HepG2 (cell line): Measurements from ENCODE around the gene ACTN4. TPM values are rescaled to one million over a fixed set of nuclear protein-coding genes. Genes with fewer than 3 reads are reported as not detected.
"Not testable (repeated sequence)": the region's sequence is repeated elsewhere in the genome, so short reads cannot be mapped to it uniquely, and the experiment has no call there.

Source experiments
- ATAC-seq: fragments of 200-7000 bp; cut with Tn5 transposase; 3 replicates; pipeline ENCODE4 v1.9.1; 2020; ENCODE audit warnings: mild to moderate bottlenecking, moderate library complexity
- BruUV-seq: library from RNA; stranded (reverse); fragments of 400-500 nt; replicated peaks from 2 replicates; lab custom pipeline; 2021; lab: Mats Ljungman, UMichigan
- CTCF ChIA-PET: fragments of 300-600 bp; formaldehyde crosslinking; extraction: SDS; loops from one replicate; lab custom pipeline; 2021; ENCODE audit warnings: low total read pairs, inconsistent platforms, low intra/inter-chr PET ratio; lab: Yijun Ruan, JAX
- POLR2A ChIA-PET: fragments of 350-600 bp; sonication (Branson Sonifier 250); formaldehyde crosslinking; loops from one replicate; lab custom pipeline; 2020; ENCODE audit warnings: antibody characterized with exemption, inconsistent platforms; lab: Yijun Ruan, JAX
- DNase-seq: peaks from one replicate; pipeline ENCODE4 v3.0.0-alpha.2; 2015; ENCODE audit warnings: low spot score
- FAIRE-seq: peaks from 3 replicates; lab custom pipeline; 2011; peaks lifted over from hg19 to GRCh38; lab: Jason Lieb, UNC
- H2AFZ ChIP-seq: one replicate; pipeline ENCODE4 v1.6.1; 2011; ENCODE audit warnings: low read length, inconsistent platforms
- H3K27ac ChIP-seq: fragments of 300-600 bp; 3 replicates; pipeline ENCODE4 v1.8.0; 2011; ENCODE audit warnings: mixed run types, mild to moderate bottlenecking, mixed read lengths, low read length, inconsistent platforms; ENCODE audit not compliant: insufficient read depth; ENCODE audit errors: extremely low read length
- H3K27me3 ChIP-seq, 2 experiments: fragments of 200-600 bp in 1 of 2; 2 replicates in 1 of 2; 3 replicates in 1 of 2; pipeline versions ENCODE4 v1.6.0 to v1.8.0; 2011; ENCODE audit warnings: low read length in 2 of 2, mild to moderate bottlenecking in 2 of 2, moderate library complexity in 2 of 2, inconsistent platforms in 1 of 2; ENCODE audit not compliant: insufficient read depth in 2 of 2, control insufficient read depth in 1 of 2
- H3K36me3 ChIP-seq, 2 experiments: fragments of 200-600 bp in 1 of 2; replicated peaks in 1 of 2; 2 replicates in 1 of 2; 3 replicates in 1 of 2; pipeline versions ENCODE4 v1.5.1 to v1.8.0; 2011; ENCODE audit warnings: low read length in 2 of 2, inconsistent platforms in 1 of 2; ENCODE audit not compliant: insufficient read depth in 2 of 2, control insufficient read depth in 1 of 2
- H3K4me1 ChIP-seq: 2 replicates; pipeline ENCODE4 v1.5.1; 2012; ENCODE audit warnings: low read length, inconsistent platforms; ENCODE audit not compliant: insufficient read depth
- H3K4me2 ChIP-seq: 2 replicates; pipeline ENCODE4 v1.6.0; 2011; ENCODE audit warnings: low read depth, low read length, inconsistent platforms
- H3K4me3 ChIP-seq, 3 experiments: fragments of 200-600 bp in 1 of 3; sonication (generic), shearing (Covaris generic) in 1 of 3; replicated peaks in 1 of 3; 2 replicates each; pipeline ENCODE4 v1.5.1; 2011 to 2016; ENCODE audit warnings: low read length in 3 of 3, inconsistent platforms in 2 of 3, low read depth in 2 of 3, mild to moderate bottlenecking in 2 of 3, control low read depth in 1 of 3, mixed read lengths in 1 of 3; ENCODE audit not compliant: insufficient read depth in 1 of 3
- H3K79me2 ChIP-seq: one replicate; pipeline ENCODE4 v1.6.1; 2011; ENCODE audit warnings: low read length, inconsistent platforms; ENCODE audit not compliant: insufficient read depth
- H3K9ac ChIP-seq: 2 replicates; pipeline ENCODE4 v1.6.0; 2011; ENCODE audit warnings: mild to moderate bottlenecking, low read depth, low read length, inconsistent platforms; ENCODE audit not compliant: insufficient read depth
- H3K9me3 ChIP-seq: 2 replicates; pipeline ENCODE4 v1.5.1; 2012; ENCODE audit warnings: mild to moderate bottlenecking, low read length
- H4K20me1 ChIP-seq: 2 replicates; pipeline ENCODE4 v1.6.0; 2011; ENCODE audit warnings: inconsistent platforms, mild to moderate bottlenecking, low read length, moderate library complexity; ENCODE audit not compliant: insufficient read depth
- GABPB1 ChIP-seq: IDR thresholded peaks from 2 replicates; pipeline ENCODE4 v1.6.1; 2016; ENCODE audit warnings: mild to moderate bottlenecking, missing genetic modification reagents, moderate library complexity, missing compliant biosample characterization
- HDAC2 ChIP-seq: sonication (generic); formaldehyde crosslinking; IDR thresholded peaks from 2 replicates; pipeline ENCODE4 v1.4.0; 2020; ENCODE audit warnings: missing genetic modification reagents
- JDP2 ChIP-seq: sonication (generic); formaldehyde crosslinking; IDR thresholded peaks from 2 replicates; pipeline ENCODE4 v1.8.1; 2022; ENCODE audit warnings: missing genetic modification reagents, borderline replicate concordance
- JUNB ChIP-seq: sonication (generic); formaldehyde crosslinking; IDR thresholded peaks from 2 replicates; pipeline ENCODE4 v1.8.0; 2022; ENCODE audit warnings: missing genetic modification reagents, mild to moderate bottlenecking, borderline replicate concordance
- KDM4B ChIP-seq: sonication (generic); formaldehyde crosslinking; IDR thresholded peaks from 2 replicates; pipeline ENCODE4 v1.4.0; 2020; ENCODE audit warnings: missing genetic modification reagents
- MAFG ChIP-seq: sonication (generic); formaldehyde crosslinking; IDR thresholded peaks from 2 replicates; pipeline ENCODE4 v1.5.1; 2020; ENCODE audit warnings: mild to moderate bottlenecking, missing genetic modification reagents
- SMYD3 ChIP-seq: sonication (generic); formaldehyde crosslinking; IDR thresholded peaks from 2 replicates; pipeline ENCODE4 v1.8.1; 2023; ENCODE audit warnings: mild to moderate bottlenecking, missing genetic modification reagents
- TARDBP ChIP-seq: sonication (generic); formaldehyde crosslinking; IDR thresholded peaks from 2 replicates; pipeline ENCODE4 v1.8.0; 2022; ENCODE audit warnings: mild to moderate bottlenecking, missing genetic modification reagents
- USF2 ChIP-seq, 2 experiments: sonication (generic) in 1 of 2; formaldehyde crosslinking in 1 of 2; IDR thresholded peaks; 2 replicates each; pipeline versions ENCODE4 v1.5.1 to v1.6.1; 2011 to 2020; ENCODE audit warnings: borderline replicate concordance in 1 of 2, low read depth in 1 of 2, low read length in 1 of 2, mild to moderate bottlenecking in 1 of 2, missing genetic modification reagents in 1 of 2, moderate library complexity in 1 of 2
- ZNF143 ChIP-seq: sonication (generic); formaldehyde crosslinking; IDR thresholded peaks from 2 replicates; pipeline ENCODE4 v1.4.0; 2020; ENCODE audit warnings: missing genetic modification reagents
- WGBS: methylation state at CpG from one replicate; pipeline ENCODE4 v1.1.6; 2017; ENCODE audit warnings: low lambda C conversion rate; 5-methylcytosine and 5-hydroxymethylcytosine counted together
- in situ Hi-C: cut with HindIII; loops from 2 replicates; pipeline ENCODE4 v1.10.0; 2017; ENCODE audit warnings: low pct_unique_long_range_greater_than_20kb; ENCODE audit not compliant: extremely low pct_ligation_motif_present
- intact Hi-C: fragments of 100-400 bp; cut with micrococcal nuclease; formaldehyde crosslinking; loops from one replicate; pipeline ENCODE4 v1.10.0; 2022; ENCODE audit not compliant: unreplicated experiment
- polyA plus RNA-seq, 8 experiments: library from polyadenylated mRNA; depleted of rRNA in 3 of 8; stranded (reverse) in 7 of 8; unstranded in 1 of 8; fragments of >200 nt; fragmentation: Illumina TruSeq in 4 of 8; extraction: Trizol in 4 of 8; gene quantifications; 2 replicates each; pipeline versions ENCODE4 v1.2.1 to v1.2.3, GENCODE V29; 2011 to 2016; ENCODE audit warnings: low read depth in 4 of 8, missing spikeins in 1 of 8, mixed read lengths in 1 of 8; ENCODE audit not compliant: insufficient read depth in 1 of 8
- total RNA-seq, 5 experiments: library from RNA; depleted of rRNA; stranded (reverse); fragments of >200 nt; fragmentation: Illumina TruSeq; extraction: Trizol; gene quantifications; 2 replicates each; pipeline ENCODE4 v1.2.3, GENCODE V29; 2016; ENCODE audit warnings: low read depth in 1 of 5

The ACTN4 gene
- total and polyA plus RNA-seq, 2 of the 13 experiments (the other 11 are each of a cell fraction or from before 2014, with no cell fraction given): 171 to 192 TPM

- TF ChIP-seq SMYD3 (CRISPR knock-in tag): no peak
- TF ChIP-seq ZNF143: no peak
- no peak for TF ChIP-seq TARDBP
- no peak for TF ChIP-seq HDAC2 (CRISPR knock-in tag)
- TF ChIP-seq KDM4B: no peak
- TF ChIP-seq, all 625 proteins: peak for 0
Measured at GRCh38 chr19:38626401-38626800, 21.0 kb upstream of the ACTN4 start (continued).

GRCh38 chr19:38629568-38629967 is 17.9 kb upstream of the ACTN4 start:
- WGBS: 97% methylated on average over 6 of the region's 6 CpGs

GRCh38 chr19:38631301-38631700 is 16.1 kb upstream of the ACTN4 start:
- 96% methylated on average over 11 of the region's 11 CpGs for WGBS
- H3K9me3 ChIP-seq, H3K4me1 ChIP-seq, DNase-seq, POLR2A ChIA-PET, H3K27ac ChIP-seq, H3K27me3 ChIP-seq, H4K20me1 ChIP-seq, H3K9ac ChIP-seq, H2AFZ ChIP-seq, H3K4me2 ChIP-seq, ATAC-seq, BruUV-seq, CTCF ChIA-PET, H3K79me2 ChIP-seq, FAIRE-seq, H3K4me3 ChIP-seq: not testable (repeated sequence)
- in situ Hi-C loops (loop anchor here (10.0 kb wide), 1 partner anchor 86 kb away; no protein-coding TSS in a partner anchor), intact Hi-C loops (loop anchor here (5.0 kb wide), 1 partner anchor 229 kb away; the partner anchor contains the start of gene FAM98C)
- peaks cover 10 to 19% of the 10 kb centered on the region in 2 experiments; a peak in 4 of 5 replicates for H3K36me3 ChIP-seq

More at GRCh38 chr19:38629568-38629967, 17.9 kb upstream of the ACTN4 start:
- intact Hi-C loops: no loop called here
- Histone ChIP-seq H3K36me3 (peaks cover 14 to 31% of the 10 kb centered on the region in 2 experiments; a peak in 4 of 5 replicates), H3K27me3 (no peaks in the 10 kb centered on the region), H3K4me1 (no peaks in the 10 kb centered on the region), H2AFZ (no peak overlapping the region), H3K4me2 (no peak overlapping the region), H3K9me3 (no peaks in the 10 kb centered on the region), H3K27ac (no peak overlapping the region), H4K20me1 (no peaks in the 10 kb centered on the region), H3K4me3 (no peak overlapping the region), H3K9ac (no peak overlapping the region), H3K79me2 (no peaks in the 10 kb centered on the region)
- BruUV-seq: no TSS peak
- FAIRE-seq (no peak), ATAC-seq (no peak), DNase-seq (no peak)
- no peak for TF ChIP-seq MAFG (CRISPR knock-in tag)
- no peak for TF ChIP-seq USF2 (IDR thresholded peaks at IDR 0.05; ENCODE audit: low read depth, low read length)
- no peak for TF ChIP-seq USF2 (CRISPR knock-in tag; IDR thresholded peaks at IDR 0.05; ENCODE audit: borderline replicate concordance)
- TF ChIP-seq GABPB1 (CRISPR knock-in tag): no peak
- TF ChIP-seq JDP2 (CRISPR knock-in tag): no peak
- no peak for TF ChIP-seq JUNB (CRISPR knock-in tag)
- ChIA-PET CTCF (no interaction called here), POLR2A (interaction anchor here (3.2 kb wide), 1 partner anchor 11 kb away, joined by 11 read pairs; the partner anchor contains the start of gene EIF3K)
- in situ Hi-C loops: no loop called here
